ENCODE results near the gene C10orf67. TPM values are rescaled to one million over a fixed set of nuclear protein-coding genes. Genes with fewer than 3 reads are reported as not detected.

The C10orf67 gene
- total and polyA plus RNA-seq, 2 of the 8 experiments (the other 6 are each of a cell fraction or from before 2014, with no cell fraction given) = 0.05 to 0.11 TPM

GRCh38 chr10:23189024-23189423, 155.6 kb downstream of the C10orf67 start:
- H4K91ac ChIP-seq (replicated peaks; ENCODE audit: insufficient read length, low read length) = no peak overlapping the region
- H2AFZ ChIP-seq (ENCODE audit: low read length) = no peak overlapping the region
- no peak overlapping the region for H3K23ac ChIP-seq (ENCODE audit: insufficient read length)
- H2BK5ac ChIP-seq (ENCODE audit: low read depth, low read length) = no peak overlapping the region
- H3K4me2 ChIP-seq (ENCODE audit: insufficient read depth in 1 of 2, low read depth in 2 of 2, low read length in 2 of 2) = no peak overlapping the region
- H3K23me2 ChIP-seq (ENCODE audit: low read depth, low read length) = peaks cover 5% of the 10 kb centered on the region; the same call in 1 of the 2 replicates
- peaks cover 66 to 91% (median 82%) of the 10 kb centered on the region in 4 experiments for H3K27me3 ChIP-seq (replicated peaks in 1 of 4; ENCODE audit: control insufficient read depth in 3 of 4, extremely low read depth in 1 of 4, insufficient read depth in 3 of 4, low read length in 3 of 4)
- ChIA-PET POLR2A (ENCODE audit: partially characterized antibody) (interaction anchor here (1.0 to 1.4 kb wide), 4 partner anchors 10 to 16 kb away, joined by 3 to 4 read pairs (median 4); no protein-coding TSS in a partner anchor), CTCF (ENCODE audit: partially characterized antibody) (interaction anchor here (0.9 to 3.1 kb wide), 9 partner anchors 9 to 337 kb away, joined by 3 to 17 read pairs (median 7); no protein-coding TSS in a partner anchor)
- no peak overlapping the region for H2BK15ac ChIP-seq (ENCODE audit: low read length)
- no peak overlapping the region for H2BK20ac ChIP-seq (ENCODE audit: low read length)
- no peaks in the 10 kb centered on the region for H3K79me1 ChIP-seq (ENCODE audit: low read depth, low read length)
- 34% methylated on average over 5 of the region's 5 CpGs; no CpG with 5 or more reads in 1 of the 2 experiments for WGBS, 2 experiments (ENCODE audit: extremely low coverage in 1 of 2, insufficient coverage in 1 of 2, insufficient read length in 1 of 2, insufficient replicate concordance in 2 of 2, low coverage in 1 of 2, low lambda C conversion rate in 2 of 2, missing lambda C conversion rate in 1 of 2)
- H2BK12ac ChIP-seq (ENCODE audit: low read depth, low read length) = 0 out of 2 replicates have a peak overlapping the region, but pooled peaks have one; percentile 60
- no peak for FAIRE-seq
- no peak overlapping the region; the same call in 1 of the 2 replicates for H2AK5ac ChIP-seq (ENCODE audit: low read depth, low read length)
- H4K20me1 ChIP-seq (replicated peaks in 1 of 2; ENCODE audit: control insufficient read depth in 1 of 2, insufficient read depth in 2 of 2, low read length in 2 of 2) = peaks cover 3 to 13% of the 10 kb centered on the region in 2 experiments
- H3K27ac ChIP-seq (ENCODE audit: low read depth, low read length) = no peak overlapping the region
- no peak overlapping the region for H3K56ac ChIP-seq (replicated peaks; ENCODE audit: insufficient read length, low read depth, low read length)
- no peak overlapping the region for H4K8ac ChIP-seq (ENCODE audit: extremely low read depth, insufficient read depth, low read length)
- no peak overlapping the region for H3K9ac ChIP-seq (replicated peaks in 1 of 4; ENCODE audit: extremely low read depth in 1 of 4, low read depth in 3 of 4, low read length in 3 of 4)
- H3K4ac ChIP-seq (replicated peaks; ENCODE audit: insufficient read length, low read depth, low read length) = no peak overlapping the region
- no peaks in the 10 kb centered on the region for H3K36me3 ChIP-seq (ENCODE audit: control insufficient read depth in 2 of 4, insufficient read depth in 4 of 4, low read length in 3 of 4)
- H3K4me3 ChIP-seq (ENCODE audit: extremely low read depth in 1 of 4, insufficient read depth in 2 of 4, low read depth in 3 of 4, low read length in 4 of 4) = no peak overlapping the region
- TF ChIP-seq NANOG (IDR thresholded peaks at IDR 0.05; ENCODE audit: insufficient read depth, low read depth, low read length, poor library complexity, severe bottlenecking) = no peak
- no peak for TF ChIP-seq MAFK (IDR thresholded peaks at IDR 0.05; ENCODE audit: low read depth, low read length)
- TF ChIP-seq SUZ12 (IDR thresholded peaks at IDR 0.05; ENCODE audit: low read length) = peak; percentile 7; the same call in 1 of the 2 replicates
- no peak for TF ChIP-seq ZNF274 (IDR thresholded peaks at IDR 0.05; ENCODE audit: borderline replicate concordance, extremely low read depth, low read length)
- peaks cover 2 to 17% (median 8%) of the 10 kb centered on the region in 4 experiments for H3K4me1 ChIP-seq (replicated peaks in 1 of 4; ENCODE audit: control insufficient read depth in 3 of 4, insufficient read depth in 4 of 4, low read length in 3 of 4)
- H3K79me2 ChIP-seq (ENCODE audit: control insufficient read depth in 1 of 2, insufficient read depth in 2 of 2, low read length in 2 of 2) = no peaks in the 10 kb centered on the region
- H3K9me3 ChIP-seq (ENCODE audit: insufficient read depth in 2 of 2, low read depth in 1 of 2, low read length in 1 of 2) = no peaks in the 10 kb centered on the region
- no peak overlapping the region for H4K5ac ChIP-seq (ENCODE audit: insufficient read length, low read depth, low read length)
- no peak for DNase-seq (ENCODE audit: low read depth in 1 of 2, low spot score in 2 of 2)
- H3K18ac ChIP-seq (ENCODE audit: extremely low read depth, low read length) = no peak overlapping the region
- no peak overlapping the region for H3K14ac ChIP-seq (ENCODE audit: insufficient read length)
- H2BK120ac ChIP-seq (replicated peaks; ENCODE audit: low read depth, low read length) = no peak overlapping the region

Data from H1 (cell line).